Uterus (tissue), 4 donors: Measurements from ENCODE around the gene SYMPK. TPM values are rescaled to one million over a fixed set of nuclear protein-coding genes. Genes with fewer than 3 reads are reported as not detected.
"Not testable (repeated sequence)": the region's sequence is repeated elsewhere in the genome, so short reads cannot be mapped to it uniquely, and the experiment has no call there.

ENCODE experiments used
- DNase-seq, 2 donors: peaks; one replicate each; pipeline ENCODE4 v3.0.0-alpha.2; 2019 to 2020
- H3K27ac ChIP-seq, 2 donors: fragments of 200-600 bp; sonication (generic); 1 replicate in 1 of 2; 2 replicates in 1 of 2; pipeline ENCODE4 v1.5.1; 2016 to 2018
- H3K27me3 ChIP-seq, 2 donors: fragments of 200-600 bp; sonication (generic); one replicate each; pipeline ENCODE4 v1.5.1; 2018 to 2019; ENCODE audit warnings: control low read depth in 1 of 2
- H3K36me3 ChIP-seq, 2 donors: fragments of 200-600 bp; sonication (generic); one replicate each; pipeline ENCODE4 v1.5.1; 2019; ENCODE audit warnings: control low read depth in 1 of 2
- H3K4me1 ChIP-seq, 2 donors: fragments of 200-600 bp; sonication (generic); one replicate each; pipeline ENCODE4 v1.5.1; 2018 to 2019; ENCODE audit warnings: control low read depth in 1 of 2
- H3K4me3 ChIP-seq, 2 donors: fragments of 200-600 bp; sonication (generic); 1 replicate in 1 of 2; 2 replicates in 1 of 2; pipeline ENCODE4 v1.5.1; 2018 to 2019; ENCODE audit warnings: mild to moderate bottlenecking in 1 of 2
- H3K9me3 ChIP-seq, 2 donors: fragments of 200-600 bp; sonication (generic); one replicate each; pipeline ENCODE4 v1.5.1; 2019; ENCODE audit warnings: control low read depth in 1 of 2
- CTCF ChIP-seq, 4 experiments: fragments of 200-600 bp in 2 of 4; fragments of 450-650 bp in 2 of 4; sonication (generic) in 2 of 4; IDR thresholded peaks; one replicate each; pipeline ENCODE4 v1.5.1; 2016 to 2019; ENCODE audit warnings: antibody characterized with exemption in 4 of 4, mild to moderate bottlenecking in 2 of 4, moderate library complexity in 1 of 4
- POLR2A ChIP-seq, 2 donors: fragments of 450-650 bp; IDR thresholded peaks; one replicate each; pipeline ENCODE4 v1.6.1; 2016; ENCODE audit warnings: antibody characterized with exemption in 2 of 2, mild to moderate bottlenecking in 1 of 2, moderate library complexity in 1 of 2
- intact Hi-C: fragments of 100-400 bp; cut with DNase I; formaldehyde crosslinking; loops from one replicate; pipeline ENCODE4 v1.15.1; 2023; ENCODE audit warnings: low total_unique reads
- total RNA-seq, 4 donors: library from RNA; depleted of rRNA in 3 of 4; stranded (reverse); fragments of >200 nt in 3 of 4; gene quantifications; one replicate each; pipeline versions ENCODE4 v1.1.0 to v1.2.4, GENCODE V29; 2014 to 2023
- donor health status: DM: yes; HTN: yes; CAD: no.

SYMPK gene
- total RNA-seq, 4 donors from 2014 or later = 32.0 to 72.6 (median 46.4) TPM

- no peak for DNase-seq
- Histone ChIP-seq H3K27ac (no peak overlapping the region), H3K36me3 (no peaks in the 10 kb centered on the region), H3K9me3 (no peaks in the 10 kb centered on the region), H3K4me3 (no peak overlapping the region), H3K27me3 (no peaks in the 10 kb centered on the region), H3K4me1 (peaks cover 0 to 12% of the 10 kb centered on the region in 2 donors)
- intact Hi-C loops = no loop called here
- no peak for TF ChIP-seq POLR2A (IDR thresholded peaks at IDR 0.05)
- TF ChIP-seq CTCF (IDR thresholded peaks at IDR 0.05) = no peak
Measured at GRCh38 chr19:45899919-45900589, 37.1 kb upstream of the SYMPK start.

- no peaks in the 10 kb centered on the region for H3K36me3 ChIP-seq
- TF ChIP-seq POLR2A (IDR thresholded peaks at IDR 0.05) = no peak
- TF ChIP-seq CTCF (IDR thresholded peaks at IDR 0.05) = no peak
- no peaks in the 10 kb centered on the region for H3K9me3 ChIP-seq
- H3K27ac ChIP-seq = no peak overlapping the region
- peaks cover 0 to 12% of the 10 kb centered on the region in 2 donors for H3K4me1 ChIP-seq
- H3K27me3 ChIP-seq = no peaks in the 10 kb centered on the region
- no peak for DNase-seq
- H3K4me3 ChIP-seq = no peak overlapping the region
- intact Hi-C loops = no loop called here
Measured at GRCh38 chr19:45899253-45899652, 36.3 kb upstream of the SYMPK start.

GRCh38 chr19:45897261-45897812 lies 34.4 kb upstream of the SYMPK start:
- H3K9me3 ChIP-seq = no peaks in the 10 kb centered on the region
- H3K27ac ChIP-seq = no peak overlapping the region
- intact Hi-C loops = no loop called here
- TF ChIP-seq CTCF (IDR thresholded peaks at IDR 0.05) (no peak), POLR2A (IDR thresholded peaks at IDR 0.05) (no peak)
- no peak overlapping the region for H3K4me3 ChIP-seq
- peaks cover 0 to 7% of the 10 kb centered on the region in 2 donors for H3K4me1 ChIP-seq
- no peak for DNase-seq
- no peaks in the 10 kb centered on the region for H3K36me3 ChIP-seq
- no peaks in the 10 kb centered on the region for H3K27me3 ChIP-seq

- DNase-seq, H3K4me3 ChIP-seq, intact Hi-C loops, H3K27ac ChIP-seq, H3K36me3 ChIP-seq, H3K4me1 ChIP-seq, H3K9me3 ChIP-seq, H3K27me3 ChIP-seq: not testable (repeated sequence)
Measured at GRCh38 chr19:45895983-45896599, 33.1 kb upstream of the SYMPK start.

- no peaks in the 10 kb centered on the region for H3K36me3 ChIP-seq
- no peaks in the 10 kb centered on the region for H3K4me1 ChIP-seq
- DNase-seq = peak in 1 of 2 donors; percentile 24
- H3K27me3 ChIP-seq = no peaks in the 10 kb centered on the region
- H3K4me3 ChIP-seq = no peak overlapping the region
- no peak overlapping the region for H3K27ac ChIP-seq
- H3K9me3 ChIP-seq = no peaks in the 10 kb centered on the region
- intact Hi-C loops = no loop called here
- TF ChIP-seq CTCF (IDR thresholded peaks at IDR 0.05) = no peak
Measured at GRCh38 chr19:45895519-45895972, 32.6 kb upstream of the SYMPK start.
